H1 (cell line): ENCODE results near the gene CANT1. TPM values are rescaled to one million over a fixed set of nuclear protein-coding genes. Genes with fewer than 3 reads are reported as not detected.

Experiments used
- CTCF ChIA-PET: fragments of 300-600 bp; sonication (Branson Sonifier 250); formaldehyde crosslinking; loops from one replicate; lab custom pipeline; 2021; ENCODE audit not compliant: partially characterized antibody; lab: Charles Lee
- POLR2A ChIA-PET: fragments of 300-600 bp; sonication (Branson Sonifier 250); formaldehyde crosslinking; loops from one replicate; lab custom pipeline; 2021; ENCODE audit warnings: inconsistent platforms; ENCODE audit not compliant: partially characterized antibody; lab: Charles Lee
- DNase-seq, 2 experiments: peaks; one replicate each; pipeline versions ENCODE4 v3.0.0 to v3.0.0-alpha.2; 2010 to 2022; ENCODE audit warnings: low spot score in 2 of 2, low read depth in 1 of 2, mixed read lengths in 1 of 2
- FAIRE-seq: peaks from 2 replicates; lab custom pipeline; 2011; peaks lifted over from hg19 to GRCh38; lab: Jason Lieb, UNC
- H2AFZ ChIP-seq: 2 replicates; pipeline ENCODE4 v1.8.1; 2012; ENCODE audit warnings: low read length, inconsistent platforms
- H2AK5ac ChIP-seq: 2 replicates; pipeline ENCODE4 v1.6.1; 2013; ENCODE audit warnings: low read depth, low read length
- H2BK120ac ChIP-seq: replicated peaks from 2 replicates; pipeline ENCODE3; 2013; ENCODE audit warnings: low read depth, low read length, inconsistent platforms
- H2BK12ac ChIP-seq: 2 replicates; pipeline ENCODE4 v1.6.1; 2013; ENCODE audit warnings: low read depth, low read length
- H2BK15ac ChIP-seq: 2 replicates; pipeline ENCODE4 v1.6.1; 2013; ENCODE audit warnings: low read length
- H2BK20ac ChIP-seq: 2 replicates; pipeline ENCODE4 v1.6.1; 2013; ENCODE audit warnings: low read length
- H2BK5ac ChIP-seq: 2 replicates; pipeline ENCODE4 v1.6.1; 2013; ENCODE audit warnings: low read depth, low read length
- H3K14ac ChIP-seq: 2 replicates; pipeline ENCODE4 v1.6.1; 2013; ENCODE audit warnings: inconsistent platforms; ENCODE audit not compliant: insufficient read length
- H3K18ac ChIP-seq: 2 replicates; pipeline ENCODE4 v1.6.1; 2013; ENCODE audit warnings: low read length; ENCODE audit errors: extremely low read depth
- H3K23ac ChIP-seq: 2 replicates; pipeline ENCODE4 v1.6.1; 2013; ENCODE audit warnings: inconsistent platforms; ENCODE audit not compliant: insufficient read length
- H3K23me2 ChIP-seq: 2 replicates; pipeline ENCODE4 v1.6.1; 2013; ENCODE audit warnings: low read depth, low read length
- H3K27ac ChIP-seq: 2 replicates; pipeline ENCODE4 v1.6.1; 2011; ENCODE audit warnings: low read depth, low read length, inconsistent platforms
- H3K27me3 ChIP-seq, 4 experiments: replicated peaks in 1 of 4; 1 replicate in 1 of 4; 2 replicates in 3 of 4; pipeline versions ENCODE4 v1.6.1 to v1.8.1; 2011 to 2013; ENCODE audit warnings: low read length in 3 of 4, mild to moderate bottlenecking in 3 of 4, inconsistent platforms in 2 of 4, mixed read lengths in 2 of 4, moderate library complexity in 1 of 4; ENCODE audit not compliant: control insufficient read depth in 3 of 4, insufficient read depth in 3 of 4; ENCODE audit errors: extremely low read depth in 1 of 4
- H3K36me3 ChIP-seq, 4 experiments: 2 replicates each; pipeline versions ENCODE4 v1.6.1 to v1.8.1; 2011 to 2013; ENCODE audit warnings: mild to moderate bottlenecking in 4 of 4, low read length in 3 of 4, moderate library complexity in 2 of 4, control low read depth in 1 of 4, inconsistent platforms in 1 of 4; ENCODE audit not compliant: insufficient read depth in 4 of 4, control insufficient read depth in 2 of 4
- H3K4ac ChIP-seq: replicated peaks from 2 replicates; pipeline ENCODE3; 2013; ENCODE audit warnings: low read length, low read depth, mixed read lengths, inconsistent platforms; ENCODE audit not compliant: insufficient read length
- H3K4me1 ChIP-seq, 4 experiments: replicated peaks in 1 of 4; 1 replicate in 1 of 4; 2 replicates in 3 of 4; pipeline versions ENCODE4 v1.6.1 to v1.8.1; 2011 to 2013; ENCODE audit warnings: low read length in 3 of 4, inconsistent platforms in 2 of 4, mixed read lengths in 1 of 4; ENCODE audit not compliant: insufficient read depth in 4 of 4, control insufficient read depth in 3 of 4
- H3K4me2 ChIP-seq, 2 experiments: 2 replicates each; pipeline versions ENCODE4 v1.6.1 to v1.8.1; 2011 to 2013; ENCODE audit warnings: low read depth in 2 of 2, low read length in 2 of 2, control low read depth in 1 of 2, inconsistent platforms in 1 of 2, mild to moderate bottlenecking in 1 of 2; ENCODE audit not compliant: insufficient read depth in 1 of 2
- H3K4me3 ChIP-seq, 4 experiments: fragments of 200-600, 300-600 bp in 1 of 4; sonication (generic), shearing (Covaris generic), sonication (Bioruptor Twin) in 1 of 4; 2 replicates each; pipeline versions ENCODE4 v1.5.1 to v1.8.1; 2011 to 2016; ENCODE audit warnings: low read length in 4 of 4, low read depth in 3 of 4, control low read depth in 2 of 4, inconsistent platforms in 2 of 4, mild to moderate bottlenecking in 2 of 4, mixed read lengths in 1 of 4, moderate library complexity in 1 of 4; ENCODE audit not compliant: insufficient read depth in 2 of 4; ENCODE audit errors: extremely low read depth in 1 of 4
- H3K56ac ChIP-seq: replicated peaks from 2 replicates; pipeline ENCODE3; 2013; ENCODE audit warnings: low read depth, mild to moderate bottlenecking, mixed read lengths, low read length, inconsistent platforms; ENCODE audit not compliant: insufficient read length
- H3K79me1 ChIP-seq: 2 replicates; pipeline ENCODE4 v1.6.1; 2013; ENCODE audit warnings: low read depth, low read length, control low read depth
- H3K79me2 ChIP-seq, 2 experiments: 2 replicates each; pipeline versions ENCODE4 v1.6.1 to v1.8.1; 2012 to 2013; ENCODE audit warnings: low read length in 2 of 2, mild to moderate bottlenecking in 2 of 2, inconsistent platforms in 1 of 2; ENCODE audit not compliant: insufficient read depth in 2 of 2, control insufficient read depth in 1 of 2
- H3K9ac ChIP-seq, 4 experiments: replicated peaks in 1 of 4; 1 replicate in 1 of 4; 2 replicates in 3 of 4; pipeline versions ENCODE4 v1.6.1 to v1.8.1; 2011 to 2013; ENCODE audit warnings: low read depth in 3 of 4, low read length in 3 of 4, control low read depth in 2 of 4, mild to moderate bottlenecking in 2 of 4, moderate library complexity in 2 of 4, inconsistent platforms in 1 of 4; ENCODE audit errors: extremely low read depth in 1 of 4
- H3K9me3 ChIP-seq, 2 experiments: 2 replicates each; pipeline versions ENCODE4 v1.6.1 to v1.8.1; 2012 to 2013; ENCODE audit warnings: mild to moderate bottlenecking in 2 of 2, moderate library complexity in 2 of 2, control low read depth in 1 of 2, inconsistent platforms in 1 of 2, low read depth in 1 of 2, low read length in 1 of 2, mixed read lengths in 1 of 2; ENCODE audit not compliant: insufficient read depth in 2 of 2
- H4K20me1 ChIP-seq, 2 experiments: replicated peaks in 1 of 2; 2 replicates each; pipeline versions ENCODE3 to v1.8.1; 2011 to 2013; ENCODE audit warnings: inconsistent platforms in 2 of 2, low read length in 2 of 2, mild to moderate bottlenecking in 1 of 2; ENCODE audit not compliant: insufficient read depth in 2 of 2, control insufficient read depth in 1 of 2
- H4K5ac ChIP-seq: 2 replicates; pipeline ENCODE4 v1.6.1; 2013; ENCODE audit warnings: low read length, low read depth, mixed read lengths, inconsistent platforms; ENCODE audit not compliant: insufficient read length
- H4K8ac ChIP-seq: 2 replicates; pipeline ENCODE4 v1.8.0; 2013; ENCODE audit warnings: mild to moderate bottlenecking, moderate library complexity, low read length, inconsistent platforms; ENCODE audit not compliant: insufficient read depth; ENCODE audit errors: extremely low read depth
- H4K91ac ChIP-seq: replicated peaks from 2 replicates; pipeline ENCODE3; 2013; ENCODE audit warnings: low read length, mixed read lengths, inconsistent platforms; ENCODE audit not compliant: insufficient read length
- BACH1 ChIP-seq: IDR thresholded peaks from 2 replicates; pipeline ENCODE4 v1.6.1; 2012; ENCODE audit warnings: low read length, improper control_type of control experiment
- CBX8 ChIP-seq: fragments of 300-800, 300-1000 bp; sonication (generic); IDR thresholded peaks from 2 replicates; pipeline ENCODE4 v1.7.1; 2016; ENCODE audit warnings: low read depth, low read length, borderline replicate concordance
- EGR1 ChIP-seq: IDR thresholded peaks from 2 replicates; pipeline ENCODE4 v1.6.1; 2011; ENCODE audit warnings: low read depth, low read length, borderline replicate concordance
- HDAC6 ChIP-seq: IDR thresholded peaks from one replicate; pipeline ENCODE4 v1.7.1; 2012; ENCODE audit warnings: low read depth, mild to moderate bottlenecking, inconsistent platforms, low read length, moderate library complexity
- POLR2A ChIP-seq, 2 experiments: IDR thresholded peaks; 1 replicate in 1 of 2; 2 replicates in 1 of 2; pipeline ENCODE4 v1.6.1; 2011; ENCODE audit warnings: low read depth in 2 of 2, low read length in 2 of 2, mild to moderate bottlenecking in 2 of 2; ENCODE audit errors: control extremely low read depth in 1 of 2
- RAD21 ChIP-seq, 2 experiments: IDR thresholded peaks in 1 of 2; conservative IDR thresholded peaks in 1 of 2; 2 replicates each; pipeline ENCODE4 v1.6.1; 2011; ENCODE audit warnings: low read depth in 2 of 2, low read length in 2 of 2, improper control_type of control experiment in 1 of 2, inconsistent platforms in 1 of 2, mild to moderate bottlenecking in 1 of 2, moderate library complexity in 1 of 2
- SAP30 ChIP-seq: fragments of 300-600 bp; sonication (generic); IDR thresholded peaks from 2 replicates; pipeline ENCODE4 v1.7.1; 2012; ENCODE audit warnings: low read length, moderate library complexity, mild to moderate bottlenecking, inconsistent platforms; ENCODE audit not compliant: insufficient read depth, insufficient replicate concordance
- SIN3A ChIP-seq, 2 experiments: IDR thresholded peaks in 1 of 2; conservative IDR thresholded peaks in 1 of 2; 2 replicates each; pipeline ENCODE4 v1.6.1; 2011 to 2012; ENCODE audit warnings: low read length in 2 of 2, improper control_type of control experiment in 1 of 2, low read depth in 1 of 2, mild to moderate bottlenecking in 1 of 2
- SIX5 ChIP-seq: IDR thresholded peaks from 2 replicates; pipeline ENCODE4 v1.6.1; 2011; ENCODE audit warnings: mild to moderate bottlenecking, low read depth, low read length
- SP4 ChIP-seq: IDR thresholded peaks from 2 replicates; pipeline ENCODE4 v1.6.1; 2012; ENCODE audit warnings: low read length, inconsistent platforms
- TAF7 ChIP-seq: optimal IDR thresholded peaks from 2 replicates; pipeline ENCODE3; 2011; ENCODE audit warnings: low read depth, mild to moderate bottlenecking, inconsistent platforms, low read length, moderate library complexity, borderline replicate concordance
- TBP ChIP-seq: IDR thresholded peaks from 2 replicates; pipeline ENCODE4 v1.6.1; 2011; ENCODE audit warnings: low read depth, low read length, improper control_type of control experiment
- TEAD4 ChIP-seq: IDR thresholded peaks from 2 replicates; pipeline ENCODE4 v1.6.1; 2012; ENCODE audit warnings: low read depth, low read length, inconsistent platforms, mixed read lengths
- WGBS, 2 experiments: shearing (Covaris generic) in 1 of 2; methylation state at CpG; one replicate each; pipeline versions ENCODE4 v1.1.6 to v1.1.7; 2013 to 2015; ENCODE audit warnings: low lambda C conversion rate in 2 of 2, mixed read lengths in 2 of 2, inconsistent platforms in 1 of 2, low coverage in 1 of 2, missing lambda C conversion rate in 1 of 2; ENCODE audit not compliant: insufficient replicate concordance in 2 of 2, insufficient coverage in 1 of 2, insufficient read length in 1 of 2; ENCODE audit errors: extremely low coverage in 1 of 2, missing lambda C conversion rate in 1 of 2; 5-methylcytosine and 5-hydroxymethylcytosine counted together
- polyA plus RNA-seq, 7 experiments: library from polyadenylated mRNA; depleted of rRNA in 3 of 7; stranded (reverse) in 5 of 7; unstranded in 2 of 7; fragments of >200 nt in 5 of 7; fragments of 200-250 nt in 2 of 7; gene quantifications; 1 replicate in 5 of 7; 2 replicates in 1 of 7; 4 replicates in 1 of 7; pipeline versions ENCODE4 v1.2.1 to v1.2.3, GENCODE V29; 2011 to 2013; ENCODE audit warnings: missing spikeins in 2 of 7, mixed read lengths in 2 of 7
- total RNA-seq: library from RNA; stranded (reverse); fragmentation: NEBNext Ultra II Directional; extraction: Animal tissue kit (Norgen Biotek cat#: 25700); gene quantifications from 2 replicates; pipeline ENCODE4 v1.2.1, GENCODE V29; 2021
- TF ChIP-seq, protein P1 (sequence below): IDR thresholded peaks from 2 replicates; pipeline ENCODE4 v1.6.1; 2011; ENCODE audit warnings: low read depth, mild to moderate bottlenecking, low read length; ENCODE audit not compliant: insufficient read depth

The CANT1 gene
- total and polyA plus RNA-seq, 2 of the 8 experiments (the other 6 are each of a cell fraction or from before 2014, with no cell fraction given) = 23.0 to 32.6 TPM

DNA sequence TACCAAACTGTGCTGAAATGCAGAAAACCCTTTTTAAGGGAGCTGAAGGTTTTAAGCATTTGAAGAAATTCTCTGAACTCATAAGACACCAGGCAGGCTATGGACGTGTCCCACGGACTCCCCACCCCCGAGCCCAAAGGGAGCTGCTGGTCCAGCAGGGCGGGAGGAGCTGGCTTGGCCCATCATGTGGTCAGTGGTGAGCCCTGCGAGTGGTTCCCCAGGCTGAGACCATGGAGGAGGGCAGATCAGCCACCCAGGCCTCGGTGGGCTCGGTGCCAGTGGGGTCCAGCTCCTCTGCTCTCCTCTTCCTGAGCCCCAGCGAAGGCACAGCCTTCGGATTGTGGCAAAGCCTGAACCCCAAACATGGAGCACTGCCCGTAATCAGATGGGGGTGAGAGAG, 56.9 kb downstream of the CANT1 start:
- Histone ChIP-seq H3K27me3 (no peaks in the 10 kb centered on the region), H3K9me3 (peaks cover 10 to 15% of the 10 kb centered on the region in 2 experiments; a peak in 3 of 4 replicates), H3K23ac (no peak overlapping the region), H3K9ac (no peak overlapping the region), H4K91ac (no peak overlapping the region), H4K20me1 (no peaks in the 10 kb centered on the region), H3K79me2 (no peaks in the 10 kb centered on the region), H2BK20ac (no peak overlapping the region), H2BK15ac (0 out of 2 replicates have a peak overlapping the region, but pooled peaks have one; percentile 83), H4K8ac (no peak overlapping the region), H3K27ac (no peak overlapping the region), H2BK120ac (no peak overlapping the region), H2BK5ac (no peak overlapping the region), H3K14ac (no peak overlapping the region), H3K18ac (no peak overlapping the region), H4K5ac (no peak overlapping the region), H3K23me2 (0 out of 2 replicates have a peak, but pooled peaks cover 1% of the 10 kb centered on the region), H2AFZ (no peak overlapping the region), H3K4me1 (peaks cover 0 to 7% (median under 1%) of the 10 kb centered on the region in 4 experiments; a peak in 3 of 7 replicates), H3K4me2 (no peak overlapping the region), H3K79me1 (no peaks in the 10 kb centered on the region), H3K56ac (no peak overlapping the region), H2BK12ac (no peak overlapping the region), H3K36me3 (no peaks in the 10 kb centered on the region), H3K4me3 (no peak overlapping the region), H2AK5ac (no peak overlapping the region), H3K4ac (no peak overlapping the region)
- 94% methylated on average over 8 of the region's 10 CpGs; no CpG with 5 or more reads in 1 of the 2 experiments for WGBS, 2 experiments
- FAIRE-seq (no peak), DNase-seq (no peak)
- CTCF ChIA-PET = interaction anchor here (0.7 to 4.2 kb wide), 9 partner anchors 8 to 87 kb away, joined by 3 to 18 read pairs (median 5); no protein-coding TSS in a partner anchor
- POLR2A ChIA-PET = interaction anchor here (3.3 kb wide), 1 partner anchor 13 kb away, joined by 10 read pairs; no protein-coding TSS in a partner anchor
- TF ChIP-seq TEAD4 = no peak
- no peak for TF ChIP-seq TBP
- TF ChIP-seq, protein P1, sequence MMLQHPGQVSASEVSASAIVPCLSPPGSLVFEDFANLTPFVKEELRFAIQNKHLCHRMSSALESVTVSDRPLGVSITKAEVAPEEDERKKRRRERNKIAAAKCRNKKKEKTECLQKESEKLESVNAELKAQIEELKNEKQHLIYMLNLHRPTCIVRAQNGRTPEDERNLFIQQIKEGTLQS = no peak
- TF ChIP-seq CBX8 = no peak
- no peak for TF ChIP-seq HDAC6
- no peak for TF ChIP-seq EGR1
- TF ChIP-seq POLR2A (IDR thresholded peaks at IDR 0.05; ENCODE audit: control extremely low read depth in 1 of 2, low read depth in 2 of 2, low read length in 2 of 2) = no peak
- no peak for TF ChIP-seq RAD21 (IDR thresholded peaks at IDR 0.05 in 1 of 2, conservative IDR thresholded peaks at IDR 0.05 in 1 of 2; ENCODE audit: low read depth in 2 of 2, low read length in 2 of 2)
- TF ChIP-seq SP4 = no peak
- TF ChIP-seq SIX5 = no peak
- TF ChIP-seq TAF7 = no peak
- TF ChIP-seq SIN3A (conservative IDR thresholded peaks at IDR 0.05 in 1 of 2, IDR thresholded peaks at IDR 0.05 in 1 of 2; ENCODE audit: low read depth in 1 of 2, low read length in 2 of 2) = no peak
- no peak for TF ChIP-seq BACH1
- TF ChIP-seq SAP30 = no peak
